PC-3 (cell line): ENCODE data around the gene FRZB. TPM values are rescaled to one million over a fixed set of nuclear protein-coding genes. Genes with fewer than 3 reads are reported as not detected.
A peak's percentile ranks its signal among the peaks of the same experiment; 100 is the strongest.

Experiments
- ATAC-seq: fragments of 200-7000 bp; cut with Tn5 transposase; 2 replicates; pipeline ENCODE4 v1.9.1; 2020; ENCODE audit warnings: mild to moderate bottlenecking, moderate library complexity
- BruUV-seq: library from RNA; stranded (reverse); fragments of 400-500 nt; replicated peaks from 2 replicates; lab custom pipeline; 2021; lab: Mats Ljungman, UMichigan
- CTCF ChIA-PET: fragments of 300-600 bp; sonication (Branson Sonifier 250); formaldehyde crosslinking; loops from one replicate; lab custom pipeline; 2022; ENCODE audit warnings: antibody characterized with exemption; lab: Charles Lee
- POLR2A ChIA-PET: fragments of 300-600 bp; sonication (Branson Sonifier 250); formaldehyde crosslinking; loops from one replicate; lab custom pipeline; 2022; ENCODE audit warnings: antibody characterized with exemption; ENCODE audit not compliant: unreplicated experiment; lab: Charles Lee
- DNase-seq: peaks from one replicate; pipeline ENCODE4 v3.0.0-alpha.2; 2015
- H2AFZ ChIP-seq: fragments of 300-600 bp; sonication (generic); 2 replicates; pipeline ENCODE4 v1.6.0; 2016; ENCODE audit warnings: antibody characterized with exemption, low read length
- H3F3A ChIP-seq: fragments of 300-600 bp; sonication (generic); one replicate; pipeline ENCODE4 v1.6.0; 2017; ENCODE audit warnings: antibody characterized with exemption, low read length, control low read depth, mild to moderate bottlenecking; ENCODE audit not compliant: unreplicated experiment
- H3K27ac ChIP-seq: fragments of 300-600 bp; sonication (generic); 2 replicates; pipeline ENCODE4 v1.5.1; 2016; ENCODE audit warnings: mild to moderate bottlenecking, low read length
- H3K27me3 ChIP-seq: fragments of 300-600 bp; sonication (generic); 2 replicates; pipeline ENCODE4 v1.6.1; 2016; ENCODE audit warnings: low read length, mixed read lengths
- H3K36me3 ChIP-seq: fragments of 300-600 bp; sonication (generic); 2 replicates; pipeline ENCODE4 v1.6.1; 2016; ENCODE audit warnings: low read depth, mixed run types, low read length, mixed read lengths
- H3K4me1 ChIP-seq: fragments of 300-600 bp; sonication (generic); 2 replicates; pipeline ENCODE4 v1.5.1; 2016; ENCODE audit warnings: low read length; ENCODE audit not compliant: insufficient read depth
- H3K4me2 ChIP-seq: fragments of 300-600 bp; sonication (generic); 2 replicates; pipeline ENCODE4 v1.6.0; 2016; ENCODE audit warnings: low read length
- H3K4me3 ChIP-seq: fragments of 300-600 bp; sonication (generic); 2 replicates; pipeline ENCODE4 v1.5.1; 2016; ENCODE audit warnings: mild to moderate bottlenecking, low read length, mixed read lengths
- H3K79me2 ChIP-seq: fragments of 300-600 bp; sonication (generic); 2 replicates; pipeline ENCODE4 v1.6.1; 2017; ENCODE audit warnings: low read length, mixed read lengths
- H3K9ac ChIP-seq: fragments of 300-600 bp; sonication (generic); 2 replicates; pipeline ENCODE4 v1.6.0; 2016; ENCODE audit warnings: mild to moderate bottlenecking, low read length
- H3K9me2 ChIP-seq: fragments of 300-600 bp; sonication (generic); replicated peaks from 2 replicates; pipeline ENCODE4 v1.6.1; 2016; ENCODE audit warnings: mixed run types, low read length, mixed read lengths
- H3K9me3 ChIP-seq: fragments of 300-600 bp; sonication (generic); 2 replicates; pipeline ENCODE4 v1.6.1; 2016; ENCODE audit warnings: low read length, mixed read lengths
- H4K20me1 ChIP-seq: fragments of 300-600 bp; sonication (generic); 2 replicates; pipeline ENCODE4 v1.6.1; 2016; ENCODE audit warnings: low read length, mixed read lengths
- EZH2 ChIP-seq: fragments of 300-600 bp; sonication (generic); IDR thresholded peaks from one replicate; pipeline ENCODE4 v1.6.1; 2017; ENCODE audit warnings: antibody characterized with exemption, mild to moderate bottlenecking, low read length; ENCODE audit not compliant: unreplicated experiment
- EZH2phosphoT487 ChIP-seq: fragments of 300-600 bp; sonication (generic); IDR thresholded peaks from 2 replicates; pipeline ENCODE4 v1.6.1; 2018; ENCODE audit warnings: mild to moderate bottlenecking, antibody characterized with exemption, low read length, borderline replicate concordance
- intact Hi-C: fragments of 100-400 bp; cut with micrococcal nuclease; formaldehyde crosslinking; loops from 2 replicates; pipeline ENCODE4 v1.9.0; 2023
- total RNA-seq: library from RNA; depleted of rRNA; stranded (reverse); fragments of >200 nt; gene quantifications from 2 replicates; pipeline ENCODE4 v1.2.3, GENCODE V29; 2014
- TF ChIP-seq, protein P1 (sequence below): fragments of 300-600 bp; sonication (generic); conservative IDR thresholded peaks from 2 replicates; pipeline ENCODE4 v1.5.1; 2017; ENCODE audit warnings: antibody characterized with exemption, low read depth, mild to moderate bottlenecking, low read length

Gene FRZB
- total RNA-seq, 1 experiment from 2014 or later = 0.11 TPM

- Histone ChIP-seq H3K27me3 (no peaks in the 10 kb centered on the region), H3K9me2 (no peaks in the 10 kb centered on the region), H3K79me2 (no peaks in the 10 kb centered on the region), H3K4me1 (no peaks in the 10 kb centered on the region), H2AFZ (no peak overlapping the region), H3K27ac (no peak overlapping the region), H3F3A (no peaks in the 10 kb centered on the region), H3K4me3 (no peak overlapping the region), H3K4me2 (no peak overlapping the region), H3K36me3 (no peaks in the 10 kb centered on the region), H4K20me1 (no peaks in the 10 kb centered on the region), H3K9me3 (no peaks in the 10 kb centered on the region), H3K9ac (no peak overlapping the region)
- ATAC-seq = no peak
- TF ChIP-seq EZH2 (no peak), EZH2phosphoT487 (no peak)
- TF ChIP-seq, protein P1, sequence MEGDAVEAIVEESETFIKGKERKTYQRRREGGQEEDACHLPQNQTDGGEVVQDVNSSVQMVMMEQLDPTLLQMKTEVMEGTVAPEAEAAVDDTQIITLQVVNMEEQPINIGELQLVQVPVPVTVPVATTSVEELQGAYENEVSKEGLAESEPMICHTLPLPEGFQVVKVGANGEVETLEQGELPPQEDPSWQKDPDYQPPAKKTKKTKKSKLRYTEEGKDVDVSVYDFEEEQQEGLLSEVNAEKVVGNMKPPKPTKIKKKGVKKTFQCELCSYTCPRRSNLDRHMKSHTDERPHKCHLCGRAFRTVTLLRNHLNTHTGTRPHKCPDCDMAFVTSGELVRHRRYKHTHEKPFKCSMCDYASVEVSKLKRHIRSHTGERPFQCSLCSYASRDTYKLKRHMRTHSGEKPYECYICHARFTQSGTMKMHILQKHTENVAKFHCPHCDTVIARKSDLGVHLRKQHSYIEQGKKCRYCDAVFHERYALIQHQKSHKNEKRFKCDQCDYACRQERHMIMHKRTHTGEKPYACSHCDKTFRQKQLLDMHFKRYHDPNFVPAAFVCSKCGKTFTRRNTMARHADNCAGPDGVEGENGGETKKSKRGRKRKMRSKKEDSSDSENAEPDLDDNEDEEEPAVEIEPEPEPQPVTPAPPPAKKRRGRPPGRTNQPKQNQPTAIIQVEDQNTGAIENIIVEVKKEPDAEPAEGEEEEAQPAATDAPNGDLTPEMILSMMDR = no peak
- POLR2A ChIA-PET = no interaction called here
- DNase-seq = no peak
- no TSS peak for BruUV-seq
- CTCF ChIA-PET = no interaction called here
- intact Hi-C loops = no loop called here
Measured at GRCh38 chr2:182792441-182792840, 74.0 kb downstream of the FRZB start.

- no peaks in the 10 kb centered on the region for H4K20me1 ChIP-seq
- H3K27ac ChIP-seq = no peak overlapping the region
- BruUV-seq = no TSS peak
- H3K9me2 ChIP-seq = no peaks in the 10 kb centered on the region
- no peak overlapping the region for H3K4me3 ChIP-seq
- CTCF ChIA-PET = interaction anchor here (0.6 kb wide), 1 partner anchor 17 kb away, joined by 3 read pairs; no protein-coding TSS in a partner anchor
- no peak overlapping the region for H3K4me2 ChIP-seq
- DNase-seq (peak; percentile 61), ATAC-seq (peak; percentile 49; the same call in 1 of the 2 replicates)
- no peaks in the 10 kb centered on the region for H3K4me1 ChIP-seq
- no peak for TF ChIP-seq EZH2
- TF ChIP-seq, protein P1 = peak; percentile 76
- no peaks in the 10 kb centered on the region for H3K27me3 ChIP-seq
- no peaks in the 10 kb centered on the region for H3K79me2 ChIP-seq
- POLR2A ChIA-PET = no interaction called here
- H3K36me3 ChIP-seq = peaks cover 4% of the 10 kb centered on the region; the same call in 1 of the 2 replicates
- H2AFZ ChIP-seq = no peak overlapping the region
- no peaks in the 10 kb centered on the region for H3F3A ChIP-seq
- H3K9ac ChIP-seq = no peak overlapping the region
- no peaks in the 10 kb centered on the region for H3K9me3 ChIP-seq
- intact Hi-C loops = loop anchor here (2.0 to 5.0 kb wide), 2 partner anchors 138 to 196 kb away; no protein-coding TSS in a partner anchor
Measured at GRCh38 chr2:182784777-182785176, 81.7 kb downstream of the FRZB start.

DNA sequence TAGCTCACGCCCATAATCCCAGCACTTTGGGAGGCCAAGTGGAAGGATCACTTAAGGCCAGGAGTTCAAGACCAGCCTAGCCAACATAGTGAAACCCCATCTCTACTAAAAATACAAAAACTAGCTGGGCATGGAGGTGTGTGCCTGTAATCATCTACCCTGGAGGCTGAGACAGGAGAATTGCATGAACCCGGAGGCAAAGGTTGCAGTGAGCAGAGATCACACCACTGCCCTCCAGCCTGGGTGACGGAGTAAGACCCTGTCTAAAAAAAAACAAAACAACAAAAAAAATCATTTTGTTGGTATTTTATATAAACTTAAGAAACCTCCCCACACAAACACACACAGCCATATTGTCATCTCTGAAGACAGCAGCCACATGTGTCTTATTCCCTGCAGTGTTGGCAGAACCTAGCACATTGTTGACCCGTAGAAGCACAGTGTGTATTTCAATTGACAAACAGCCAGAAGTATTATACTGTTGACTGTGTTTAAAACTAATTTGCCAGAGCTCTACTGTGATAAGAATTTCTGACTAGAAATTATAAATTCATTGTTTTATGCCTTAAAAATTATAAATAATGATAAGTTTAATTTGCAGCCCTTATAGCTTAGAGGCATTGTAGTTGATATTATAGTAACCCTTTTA lies 82.3 kb downstream of the FRZB start:
- Histone ChIP-seq H3K9ac (no peak overlapping the region), H3K4me2 (no peak overlapping the region), H3K4me1 (no peaks in the 10 kb centered on the region), H3K27ac (no peak overlapping the region), H3K4me3 (no peak overlapping the region), H3K36me3 (peaks cover 4% of the 10 kb centered on the region; the same call in 1 of the 2 replicates), H2AFZ (no peak overlapping the region), H3K9me3 (no peaks in the 10 kb centered on the region), H3F3A (no peaks in the 10 kb centered on the region), H4K20me1 (no peaks in the 10 kb centered on the region), H3K27me3 (no peaks in the 10 kb centered on the region), H3K9me2 (no peaks in the 10 kb centered on the region), H3K79me2 (no peaks in the 10 kb centered on the region)
- intact Hi-C loops = loop anchor here (2.0 to 5.0 kb wide), 2 partner anchors 138 to 197 kb away; no protein-coding TSS in a partner anchor
- no TSS peak for BruUV-seq
- no peak for TF ChIP-seq EZH2phosphoT487
- TF ChIP-seq, protein P1 = no peak
- no peak for TF ChIP-seq EZH2
- DNase-seq (no peak), ATAC-seq (no peak)
- ChIA-PET POLR2A (no interaction called here), CTCF (interaction anchor here (0.6 kb wide), 1 partner anchor 17 kb away, joined by 3 read pairs; no protein-coding TSS in a partner anchor)
